Lung (tissue), 12 donors: ENCODE data around the gene C15orf62. TPM values are rescaled to one million over a fixed set of nuclear protein-coding genes. Genes with fewer than 3 reads are reported as not detected.

Experiments
- ATAC-seq: fragments of 200-7000 bp; cut with Tn5 transposase; one replicate; pipeline ENCODE4 v1.9.1; 2020; ENCODE audit warnings: moderate number of reproducible peaks; ENCODE audit not compliant: insufficient read depth, low FRiP score
- DNase-seq, 3 donors: peaks; one replicate each; pipeline ENCODE4 v3.0.0-alpha.2; 2013 to 2017
- H3K27ac ChIP-seq, 2 donors: one replicate each; pipeline ENCODE4 v1.5.1; 2013; ENCODE audit warnings: mild to moderate bottlenecking in 2 of 2, moderate library complexity in 2 of 2, control low read depth in 1 of 2, inconsistent platforms in 1 of 2, low read depth in 1 of 2, low read length in 1 of 2
- H3K27me3 ChIP-seq, 3 donors: one replicate each; pipeline ENCODE4 v1.5.1; 2013; ENCODE audit warnings: low read length in 2 of 3; ENCODE audit not compliant: control insufficient read depth in 3 of 3, insufficient read depth in 3 of 3
- H3K36me3 ChIP-seq, 4 donors: one replicate each; pipeline ENCODE4 v1.5.1; 2013; ENCODE audit warnings: low read length in 4 of 4, mild to moderate bottlenecking in 1 of 4, moderate library complexity in 1 of 4; ENCODE audit not compliant: control insufficient read depth in 4 of 4, insufficient read depth in 4 of 4
- H3K4me1 ChIP-seq, 5 donors: one replicate each; pipeline ENCODE4 v1.5.1; 2013; ENCODE audit warnings: low read length in 5 of 5, mild to moderate bottlenecking in 2 of 5, moderate library complexity in 1 of 5; ENCODE audit not compliant: control insufficient read depth in 5 of 5, insufficient read depth in 5 of 5
- H3K4me3 ChIP-seq: one replicate; pipeline ENCODE4 v1.5.1; 2013; ENCODE audit warnings: mild to moderate bottlenecking, control low read depth, moderate library complexity
- H3K9ac ChIP-seq, 2 donors: one replicate each; pipeline ENCODE4 v1.5.1; 2013; ENCODE audit warnings: low read length in 2 of 2, control low read depth in 1 of 2; ENCODE audit not compliant: insufficient read depth in 1 of 2
- H3K9me3 ChIP-seq, 4 donors: one replicate each; pipeline ENCODE4 v1.5.1; 2013; ENCODE audit warnings: low read length in 3 of 4, mild to moderate bottlenecking in 1 of 4, moderate library complexity in 1 of 4; ENCODE audit not compliant: control insufficient read depth in 4 of 4, insufficient read depth in 3 of 4
- whole genome bisulfite sequencing, 2 donors: extraction: QIAGEN DNeasy Blood & Tissue Kit; methylation state at CpG; one replicate each; pipeline ENCODE4 v1.1.7; 2013; 5-methylcytosine and 5-hydroxymethylcytosine counted together
- polyA plus RNA-seq, 2 donors: library from polyadenylated mRNA; stranded (reverse); fragments of 200-250 nt; gene quantifications; one replicate each; pipeline ENCODE4 v1.2.1, GENCODE V29; 2013
- total RNA-seq, 2 donors: library from RNA; depleted of rRNA in 1 of 2; stranded (reverse); fragments of >200 nt in 1 of 2; gene quantifications; one replicate each; pipeline ENCODE4 v1.2.1, GENCODE V29; 2014 to 2021
- TF ChIP-seq, protein P1 (sequence below): IDR thresholded peaks from 2 replicates; pipeline ENCODE4 v1.5.1; 2012; ENCODE audit warnings: mild to moderate bottlenecking; ENCODE audit errors: control extremely low read depth, extremely low read depth
- donor health status: control.
- donor health status: control.
- donor health status: Bipolar disorder and iron deficiency.
- donor health status: healthy.
- donor health status: DM: yes; HTN: yes; CAD: no.

Gene C15orf62
- total and polyA plus RNA-seq, 4 donors = 0.34 to 1.5 (median 0.73) TPM

DNA sequence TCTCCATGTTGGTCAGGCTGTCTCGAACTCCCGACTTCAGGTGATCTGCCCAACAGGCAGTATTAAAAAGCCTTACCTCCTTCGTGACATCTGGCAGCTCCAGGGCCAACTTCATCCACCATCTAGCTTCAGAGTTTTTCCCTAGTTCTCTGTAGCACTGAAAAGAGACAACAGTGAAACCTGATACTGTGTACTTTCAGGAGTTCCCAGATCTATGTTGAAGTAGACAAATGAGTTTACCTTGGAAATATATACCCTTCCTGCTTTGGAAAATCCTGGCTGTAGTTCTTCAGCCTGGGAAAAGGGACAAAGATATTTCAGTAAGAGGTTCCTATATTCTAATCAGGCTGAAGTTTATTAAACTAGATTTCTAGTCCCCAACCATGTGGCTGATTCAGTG is 32.7 kb upstream of the C15orf62 start:
- DNase-seq (no peak), ATAC-seq (no peak)
- H3K9me3 ChIP-seq = no peaks in the 10 kb centered on the region
- no peak overlapping the region for H3K9ac ChIP-seq
- TF ChIP-seq, protein P1, sequence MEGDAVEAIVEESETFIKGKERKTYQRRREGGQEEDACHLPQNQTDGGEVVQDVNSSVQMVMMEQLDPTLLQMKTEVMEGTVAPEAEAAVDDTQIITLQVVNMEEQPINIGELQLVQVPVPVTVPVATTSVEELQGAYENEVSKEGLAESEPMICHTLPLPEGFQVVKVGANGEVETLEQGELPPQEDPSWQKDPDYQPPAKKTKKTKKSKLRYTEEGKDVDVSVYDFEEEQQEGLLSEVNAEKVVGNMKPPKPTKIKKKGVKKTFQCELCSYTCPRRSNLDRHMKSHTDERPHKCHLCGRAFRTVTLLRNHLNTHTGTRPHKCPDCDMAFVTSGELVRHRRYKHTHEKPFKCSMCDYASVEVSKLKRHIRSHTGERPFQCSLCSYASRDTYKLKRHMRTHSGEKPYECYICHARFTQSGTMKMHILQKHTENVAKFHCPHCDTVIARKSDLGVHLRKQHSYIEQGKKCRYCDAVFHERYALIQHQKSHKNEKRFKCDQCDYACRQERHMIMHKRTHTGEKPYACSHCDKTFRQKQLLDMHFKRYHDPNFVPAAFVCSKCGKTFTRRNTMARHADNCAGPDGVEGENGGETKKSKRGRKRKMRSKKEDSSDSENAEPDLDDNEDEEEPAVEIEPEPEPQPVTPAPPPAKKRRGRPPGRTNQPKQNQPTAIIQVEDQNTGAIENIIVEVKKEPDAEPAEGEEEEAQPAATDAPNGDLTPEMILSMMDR = no peak
- no peaks in the 10 kb centered on the region for H3K27me3 ChIP-seq
- H3K4me1 ChIP-seq = no peaks in the 10 kb centered on the region
- 90 to 96% methylated on average over 3 of the region's 3 CpGs for WGBS, 2 donors
- no peak overlapping the region for H3K4me3 ChIP-seq
- H3K36me3 ChIP-seq = peaks cover 31 to 34% (median 32%) of the 10 kb centered on the region in 4 donors
- no peak overlapping the region for H3K27ac ChIP-seq

DNA sequence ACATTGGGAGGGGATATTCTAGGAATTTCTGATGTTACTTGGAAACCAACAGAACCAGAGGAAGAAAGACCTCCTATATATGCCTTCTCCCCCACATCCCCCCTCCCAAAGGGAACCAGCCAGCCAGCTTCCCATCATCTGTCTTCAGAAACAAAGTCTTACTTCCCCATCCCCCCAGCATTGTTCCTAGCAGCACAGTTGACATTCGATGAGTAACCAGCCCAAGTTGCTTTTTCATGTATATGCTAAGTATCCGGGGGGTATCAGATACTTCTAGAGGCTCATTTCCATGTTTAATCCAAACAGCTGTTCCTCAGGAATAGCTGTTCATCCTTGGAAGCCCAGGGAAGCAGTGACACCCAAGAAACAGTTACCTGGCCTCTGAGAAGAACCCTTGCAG is 30.7 kb upstream of the C15orf62 start:
- Histone ChIP-seq H3K27me3 (no peaks in the 10 kb centered on the region), H3K36me3 (peaks cover 33 to 44% (median 38%) of the 10 kb centered on the region in 4 donors), H3K4me1 (no peaks in the 10 kb centered on the region), H3K27ac (no peak overlapping the region), H3K4me3 (no peak overlapping the region), H3K9me3 (no peaks in the 10 kb centered on the region), H3K9ac (no peak overlapping the region)
- ATAC-seq (no peak), DNase-seq (no peak)
- TF ChIP-seq, protein P1 = no peak
- WGBS, 2 donors = 68 to 69% methylated on average over 2 of the region's 2 CpGs

GRCh38 chr15:40739854-40740253 is 29.9 kb upstream of the C15orf62 start:
- no peaks in the 10 kb centered on the region for H3K9me3 ChIP-seq
- no peaks in the 10 kb centered on the region for H3K4me1 ChIP-seq
- WGBS, 2 donors = 88 to 97% methylated on average over 2 of the region's 2 CpGs
- no peak overlapping the region for H3K9ac ChIP-seq
- H3K4me3 ChIP-seq = no peak overlapping the region
- peaks cover 30 to 47% (median 41%) of the 10 kb centered on the region in 4 donors for H3K36me3 ChIP-seq
- no peaks in the 10 kb centered on the region for H3K27me3 ChIP-seq
- no peak for DNase-seq
- H3K27ac ChIP-seq = no peak overlapping the region
- TF ChIP-seq, protein P1 = no peak
- ATAC-seq = no peak

- no peak overlapping the region for H3K9ac ChIP-seq
- TF ChIP-seq, protein P1 = no peak
- no peak overlapping the region for H3K27ac ChIP-seq
- no peaks in the 10 kb centered on the region for H3K4me1 ChIP-seq
- H3K36me3 ChIP-seq = peaks cover 8 to 34% (median 31%) of the 10 kb centered on the region in 4 donors
- no peaks in the 10 kb centered on the region for H3K9me3 ChIP-seq
- H3K27me3 ChIP-seq = no peaks in the 10 kb centered on the region
- 83 to 85% methylated on average over 2 of the region's 2 CpGs for WGBS, 2 donors
- ATAC-seq (no peak), DNase-seq (no peak)
- H3K4me3 ChIP-seq = no peak overlapping the region
These were observed 26.3 kb upstream of the C15orf62 start for GRCh38 chr15:40743485-40743901.
